ENCODE data around the gene NFKBIE.

GRCh38 chr6:44304282-44305199 is 39.2 kb upstream of the NFKBIE start:
- TF ChIP-seq, protein P1, sequence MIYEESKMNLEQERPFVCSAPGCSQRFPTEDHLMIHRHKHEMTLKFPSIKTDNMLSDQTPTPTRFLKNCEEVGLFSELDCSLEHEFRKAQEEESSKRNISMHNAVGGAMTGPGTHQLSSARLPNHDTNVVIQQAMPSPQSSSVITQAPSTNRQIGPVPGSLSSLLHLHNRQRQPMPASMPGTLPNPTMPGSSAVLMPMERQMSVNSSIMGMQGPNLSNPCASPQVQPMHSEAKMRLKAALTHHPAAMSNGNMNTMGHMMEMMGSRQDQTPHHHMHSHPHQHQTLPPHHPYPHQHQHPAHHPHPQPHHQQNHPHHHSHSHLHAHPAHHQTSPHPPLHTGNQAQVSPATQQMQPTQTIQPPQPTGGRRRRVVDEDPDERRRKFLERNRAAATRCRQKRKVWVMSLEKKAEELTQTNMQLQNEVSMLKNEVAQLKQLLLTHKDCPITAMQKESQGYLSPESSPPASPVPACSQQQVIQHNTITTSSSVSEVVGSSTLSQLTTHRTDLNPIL (CRISPR knock-in tag; IDR thresholded peaks at IDR 0.05; ENCODE audit: low read depth), result no peak
- TF ChIP-seq SNAI2 (CRISPR knock-in tag; IDR thresholded peaks at IDR 0.05), result no peak
- no peak for TF ChIP-seq OSR1 (CRISPR knock-in tag; IDR thresholded peaks at IDR 0.05)
- TF ChIP-seq ZNF565 (CRISPR knock-in tag; conservative IDR thresholded peaks at IDR 0.05; ENCODE audit: low read depth), result no peak
- TF ChIP-seq ZNF8 (CRISPR knock-in tag; IDR thresholded peaks at IDR 0.05), result no peak
- TF ChIP-seq, protein P2, sequence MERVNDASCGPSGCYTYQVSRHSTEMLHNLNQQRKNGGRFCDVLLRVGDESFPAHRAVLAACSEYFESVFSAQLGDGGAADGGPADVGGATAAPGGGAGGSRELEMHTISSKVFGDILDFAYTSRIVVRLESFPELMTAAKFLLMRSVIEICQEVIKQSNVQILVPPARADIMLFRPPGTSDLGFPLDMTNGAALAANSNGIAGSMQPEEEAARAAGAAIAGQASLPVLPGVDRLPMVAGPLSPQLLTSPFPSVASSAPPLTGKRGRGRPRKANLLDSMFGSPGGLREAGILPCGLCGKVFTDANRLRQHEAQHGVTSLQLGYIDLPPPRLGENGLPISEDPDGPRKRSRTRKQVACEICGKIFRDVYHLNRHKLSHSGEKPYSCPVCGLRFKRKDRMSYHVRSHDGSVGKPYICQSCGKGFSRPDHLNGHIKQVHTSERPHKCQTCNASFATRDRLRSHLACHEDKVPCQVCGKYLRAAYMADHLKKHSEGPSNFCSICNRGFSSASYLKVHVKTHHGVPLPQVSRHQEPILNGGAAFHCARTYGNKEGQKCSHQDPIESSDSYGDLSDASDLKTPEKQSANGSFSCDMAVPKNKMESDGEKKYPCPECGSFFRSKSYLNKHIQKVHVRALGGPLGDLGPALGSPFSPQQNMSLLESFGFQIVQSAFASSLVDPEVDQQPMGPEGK (CRISPR knock-in tag; IDR thresholded peaks at IDR 0.05; ENCODE audit: borderline replicate concordance), result no peak
- no peak for TF ChIP-seq ZFP30 (CRISPR knock-in tag; IDR thresholded peaks at IDR 0.05)

All from SK-N-SH treated with all-trans-retinoic acid at 6 μM for 48 hours (cell line).